HG02798 (cell line): Measurements from ENCODE around the gene APOA4.
"Not testable (repeated sequence)": the region's sequence is repeated elsewhere in the genome, so short reads cannot be mapped to it uniquely, and the experiment has no call there.

Experiments used
- ATAC-seq: cut with Tn5 transposase; IDR thresholded peaks from one replicate; pipeline ENCODE4 v1.9.1; 2021; ENCODE audit warnings: mild to moderate bottlenecking; ENCODE audit not compliant: unreplicated experiment, poor library complexity

The APOA4 gene

DNA sequence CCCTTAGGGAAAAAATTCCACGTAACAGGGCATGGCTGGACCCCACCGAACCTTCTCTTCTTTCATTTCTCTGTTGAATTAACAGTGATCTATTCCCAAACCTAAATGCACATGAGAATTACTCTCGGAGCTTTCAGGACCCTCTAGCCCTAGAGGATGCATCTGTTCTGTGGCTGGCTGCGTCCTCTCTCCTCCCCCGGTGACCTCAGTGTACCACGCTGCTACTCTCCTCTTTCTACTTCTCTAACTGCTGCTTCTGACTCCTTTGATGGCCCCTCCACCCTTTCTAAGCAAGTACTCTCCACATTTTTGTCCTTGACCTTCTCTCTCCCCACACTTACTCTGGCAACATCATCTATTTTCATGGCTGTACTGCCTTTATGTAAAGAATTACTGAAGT, 26.4 kb upstream of the APOA4 start:
- ATAC-seq = no peak

DNA sequence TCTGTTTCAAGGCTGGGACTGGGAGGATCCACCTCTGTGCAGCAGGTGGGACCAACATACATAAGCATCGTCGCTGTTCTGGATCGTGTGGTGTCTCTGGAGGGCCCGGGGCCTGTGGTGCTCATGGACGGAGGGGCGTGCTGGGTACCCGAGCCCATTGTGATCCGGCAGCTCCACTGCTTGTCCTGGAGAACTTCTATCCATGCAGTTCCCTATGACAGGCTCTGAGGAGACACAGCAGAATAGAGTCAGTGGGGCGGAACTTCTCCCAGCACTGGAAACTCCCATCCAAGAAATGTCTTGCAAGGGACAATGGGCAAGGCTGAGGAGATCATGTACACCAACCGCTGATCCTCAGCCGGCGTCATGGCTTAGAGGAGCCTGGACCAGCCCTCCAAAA, 26.0 kb upstream of the APOA4 start:
- ATAC-seq = no peak

DNA sequence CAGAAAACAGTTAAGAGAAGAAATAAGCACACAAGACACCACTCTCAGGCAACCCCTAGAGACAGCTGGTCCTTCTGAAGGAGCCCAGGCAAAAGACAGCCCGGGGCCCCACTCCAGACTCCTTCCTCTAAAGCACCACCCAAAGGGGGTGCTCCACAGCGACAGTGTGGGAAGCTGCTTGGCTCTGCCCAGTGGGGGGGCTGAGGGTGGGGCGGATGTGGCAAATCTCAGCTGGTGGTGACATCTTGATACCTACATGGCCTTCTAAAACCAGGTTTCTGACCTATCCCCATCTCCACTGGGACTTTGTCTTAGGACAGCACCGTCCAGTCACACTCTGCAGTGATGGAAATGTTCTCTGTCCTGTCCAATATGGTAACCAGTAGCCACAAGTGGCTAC, 24.5 kb upstream of the APOA4 start:
- no peak for ATAC-seq

DNA sequence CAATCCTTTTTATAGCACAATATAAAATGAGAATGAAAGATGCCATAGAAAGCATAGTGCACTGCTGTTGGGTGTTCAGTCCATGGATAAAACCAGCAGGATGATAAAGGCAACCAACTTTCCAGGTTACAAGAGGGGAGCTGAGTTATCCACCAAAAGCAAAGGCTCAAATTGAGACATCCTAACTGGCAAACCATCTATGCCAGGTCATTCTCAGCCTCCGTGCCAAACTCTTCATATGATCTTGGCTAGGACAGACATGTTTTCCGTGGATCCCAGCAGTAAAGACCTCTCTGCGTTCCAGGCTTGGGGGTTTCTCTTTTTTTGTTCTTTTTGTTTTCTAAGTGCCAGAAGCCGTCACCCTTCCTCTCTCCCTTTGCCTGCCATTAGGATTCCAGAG, 21.6 kb upstream of the APOA4 start:
- no peak for ATAC-seq

DNA sequence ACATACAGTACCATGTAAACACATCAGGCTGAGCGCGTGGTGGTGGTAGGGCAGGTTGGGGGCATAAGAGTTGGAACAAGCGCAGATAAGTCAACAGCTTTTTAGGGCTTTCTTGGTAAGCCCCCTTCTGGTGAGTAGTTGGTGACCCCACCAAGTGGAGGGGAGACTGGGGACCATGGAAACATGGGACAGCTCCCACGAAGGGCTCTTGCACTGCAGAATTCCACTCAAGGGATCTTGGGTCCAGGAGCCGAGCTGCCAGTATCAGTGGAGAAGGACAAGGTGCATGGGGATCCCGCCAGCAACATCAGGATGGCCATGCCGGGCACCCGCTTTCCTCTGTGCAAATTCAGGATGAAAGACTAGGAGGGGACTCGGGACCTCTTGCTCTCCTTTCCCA, 20.6 kb upstream of the APOA4 start:
- ATAC-seq = no peak

DNA sequence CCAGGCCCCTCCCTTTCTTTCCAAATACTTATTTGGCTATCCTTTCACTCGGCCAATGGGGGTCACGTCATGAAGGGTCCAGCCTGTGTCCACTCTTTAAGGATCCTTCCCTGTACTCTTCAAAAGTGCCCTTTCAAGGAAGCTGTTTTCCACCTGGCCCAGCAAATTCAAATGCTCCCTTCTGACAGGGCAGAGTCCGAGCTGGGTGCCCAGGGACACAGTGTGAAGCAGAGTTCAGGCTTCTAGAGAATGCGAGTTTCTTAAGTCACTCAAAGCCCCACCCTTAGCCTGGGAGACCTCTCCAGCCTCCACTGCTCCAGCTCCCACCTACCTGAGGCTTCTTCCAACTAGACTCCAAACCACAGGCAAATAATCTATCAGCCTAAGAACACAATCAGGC, 19.8 kb upstream of the APOA4 start:
- ATAC-seq = no peak

DNA sequence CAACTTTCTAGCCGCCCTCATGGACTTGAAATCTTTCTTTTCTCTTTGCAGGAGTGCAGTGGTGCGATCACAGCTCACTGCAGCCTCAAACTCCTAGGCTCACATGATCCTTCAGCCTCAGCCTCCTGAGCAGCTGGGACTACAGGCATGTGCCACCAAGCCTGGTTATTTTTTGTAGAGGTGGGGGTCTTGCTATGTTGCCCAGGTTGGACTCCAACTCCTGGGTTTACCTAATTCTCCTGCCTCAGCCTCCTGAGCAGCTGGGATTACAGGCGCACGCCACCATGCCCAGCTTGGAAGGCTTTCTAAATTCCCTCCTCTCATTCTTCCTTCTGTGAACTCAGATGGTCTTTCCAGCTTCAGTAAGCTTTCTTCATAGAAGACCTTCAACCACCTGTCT, 19.0 kb upstream of the APOA4 start:
- ATAC-seq = no peak

DNA sequence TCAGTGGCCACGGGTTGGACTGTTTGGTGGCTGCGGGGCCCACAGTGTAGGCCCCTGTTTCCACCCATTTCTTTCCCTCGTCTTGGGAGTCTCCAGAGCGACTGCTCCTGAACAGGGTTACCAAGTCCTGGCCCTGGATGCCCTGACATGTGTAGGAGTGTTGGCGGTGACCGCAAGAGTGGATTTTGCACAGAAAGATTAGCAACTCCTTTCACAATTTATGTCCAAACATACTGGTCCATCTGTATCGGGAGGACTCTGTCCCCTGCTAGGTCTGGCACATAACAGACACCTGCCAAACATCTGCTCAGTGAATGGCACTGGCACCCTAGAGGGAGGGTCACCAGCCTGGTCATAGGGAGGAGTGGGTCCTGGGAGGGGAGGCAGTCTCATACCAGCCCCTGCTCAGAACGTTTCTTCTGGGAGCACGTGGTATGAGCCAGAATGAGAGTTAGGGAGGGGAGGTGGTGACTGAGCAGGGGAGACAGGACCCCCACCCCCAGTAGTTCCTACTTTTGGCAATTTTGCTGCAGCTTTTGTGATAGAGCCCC, 17.7 kb upstream of the APOA4 start:
- ATAC-seq = no peak

DNA sequence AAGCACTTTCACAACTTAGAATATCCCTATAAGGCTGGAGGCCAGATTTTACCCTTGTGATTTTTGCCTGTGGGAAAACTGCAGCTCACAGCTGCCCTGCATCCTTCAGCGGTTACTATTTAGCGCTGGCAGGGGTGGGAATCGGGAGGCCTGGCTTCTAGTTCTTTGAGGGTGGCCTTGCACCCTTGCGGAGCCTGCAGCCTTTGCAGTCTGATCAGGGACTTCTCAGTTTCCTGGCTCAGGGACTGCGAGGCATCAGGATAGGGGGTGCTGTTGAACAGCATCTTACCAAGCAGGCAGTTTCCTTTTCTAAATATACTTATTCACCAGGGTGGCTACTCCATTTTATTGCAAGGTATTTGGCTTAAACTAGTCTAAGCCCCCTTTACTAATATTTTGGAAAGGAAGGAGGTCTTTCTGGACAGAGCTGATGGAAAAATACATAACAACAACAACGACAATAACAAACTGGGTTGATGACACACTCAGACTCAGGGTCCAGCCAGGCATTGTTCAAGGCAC, 17.2 kb upstream of the APOA4 start:
- no peak for ATAC-seq

DNA sequence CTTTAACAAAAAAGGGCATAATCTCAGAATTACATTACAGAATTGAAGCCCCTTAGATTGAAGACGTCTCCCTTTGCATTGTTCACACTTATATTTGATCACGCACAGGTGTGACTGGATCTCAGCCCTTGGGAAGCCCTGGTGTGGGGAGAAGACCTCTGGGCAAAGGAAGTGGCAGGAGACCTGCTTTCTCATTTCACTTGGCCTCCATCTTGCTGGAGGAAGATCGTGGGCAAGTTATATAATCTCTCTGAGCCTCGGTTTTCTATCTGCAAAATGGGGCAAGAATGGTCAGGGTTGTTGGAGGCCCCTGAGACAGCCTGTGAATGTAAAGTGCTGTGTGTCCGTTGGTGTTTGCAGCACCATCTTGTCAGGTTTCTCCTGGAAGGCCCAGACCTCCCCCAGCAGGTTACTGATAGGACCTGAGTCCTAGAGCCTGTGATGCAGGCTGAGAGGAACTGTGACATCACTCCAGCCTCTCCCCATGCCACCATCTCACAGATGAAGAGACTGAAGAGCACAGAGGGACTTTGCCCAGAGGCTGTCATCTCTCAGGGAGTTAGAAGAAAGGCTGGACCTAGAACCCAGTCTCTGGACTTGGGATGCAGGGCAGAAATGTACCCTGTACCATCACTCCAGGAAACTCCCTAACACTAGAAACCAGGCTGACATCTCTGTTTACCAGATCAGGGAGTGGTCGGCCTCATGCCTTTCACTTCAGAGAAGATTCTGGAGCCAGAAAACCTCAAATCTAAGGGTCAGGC, 15.4 kb upstream of the APOA4 start:
- ATAC-seq = no peak

DNA sequence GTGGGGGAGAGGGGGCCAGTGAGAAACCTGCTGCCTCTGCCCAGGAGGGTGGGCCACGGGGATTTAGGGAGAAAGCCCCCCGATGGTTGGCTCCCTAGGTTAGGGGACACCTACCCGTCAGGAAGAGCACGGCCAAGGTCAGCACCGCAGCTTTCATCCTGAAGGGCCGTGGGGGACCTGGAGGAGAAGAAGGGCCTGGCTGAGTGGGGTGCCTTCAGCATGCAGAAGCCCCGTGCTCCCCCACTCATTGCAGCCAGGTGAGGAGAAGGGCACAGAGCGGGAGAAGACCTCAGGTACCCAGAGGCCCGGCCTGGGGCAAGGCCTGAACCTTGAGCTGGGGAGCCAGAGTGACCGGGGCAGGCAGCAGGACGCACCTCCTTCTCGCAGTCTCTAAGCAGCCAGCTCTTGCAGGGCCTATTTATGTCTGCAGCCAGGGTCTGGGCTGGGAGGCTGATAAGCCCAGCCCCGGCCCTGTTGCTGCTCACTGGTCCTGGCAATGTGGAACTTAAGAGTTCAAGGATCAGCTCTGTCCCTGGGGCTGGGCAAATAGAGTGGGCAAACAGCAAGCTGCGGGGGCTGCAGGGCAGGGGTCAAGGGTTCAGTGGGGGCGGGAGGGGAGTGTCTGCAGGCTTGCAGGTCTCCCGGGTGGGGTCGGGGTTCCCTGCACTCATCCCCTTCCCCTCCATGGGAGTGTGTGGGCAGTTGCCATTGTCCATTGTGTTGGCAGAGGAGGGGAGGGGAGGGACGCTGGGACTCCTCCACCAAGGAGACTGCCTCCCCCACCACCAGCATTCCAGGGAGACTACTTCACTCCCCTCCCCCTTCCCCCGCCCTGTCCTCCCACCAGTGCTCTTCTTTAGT, 14.4 kb upstream of the APOA4 start, which contains the start of gene APOA1:
Gene APOA1, minus strand, starts transcription at position 392 of the 861 bp plus-strand sequence. Its CDS starts 235 bp downstream, at position 157.
- ATAC-seq = no peak

DNA sequence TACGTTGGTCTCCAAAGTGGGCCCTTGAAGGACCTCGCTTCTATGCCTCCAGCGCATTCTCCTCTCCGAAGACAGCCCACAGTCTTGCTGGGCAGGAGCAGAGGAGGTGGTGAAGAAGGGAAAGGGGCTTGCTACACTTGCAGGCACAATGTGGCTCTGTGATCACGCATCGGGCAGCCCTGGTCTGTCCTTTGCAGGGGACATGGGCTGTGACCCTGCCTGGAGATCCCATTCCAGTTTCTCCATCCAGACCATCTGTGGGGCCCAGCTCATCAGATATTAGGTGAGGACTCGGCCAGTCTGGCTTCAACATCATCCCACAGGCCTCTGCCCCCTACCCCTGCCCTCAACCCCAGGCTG, 13.5 kb upstream of the APOA4 start:
- no peak for ATAC-seq

DNA sequence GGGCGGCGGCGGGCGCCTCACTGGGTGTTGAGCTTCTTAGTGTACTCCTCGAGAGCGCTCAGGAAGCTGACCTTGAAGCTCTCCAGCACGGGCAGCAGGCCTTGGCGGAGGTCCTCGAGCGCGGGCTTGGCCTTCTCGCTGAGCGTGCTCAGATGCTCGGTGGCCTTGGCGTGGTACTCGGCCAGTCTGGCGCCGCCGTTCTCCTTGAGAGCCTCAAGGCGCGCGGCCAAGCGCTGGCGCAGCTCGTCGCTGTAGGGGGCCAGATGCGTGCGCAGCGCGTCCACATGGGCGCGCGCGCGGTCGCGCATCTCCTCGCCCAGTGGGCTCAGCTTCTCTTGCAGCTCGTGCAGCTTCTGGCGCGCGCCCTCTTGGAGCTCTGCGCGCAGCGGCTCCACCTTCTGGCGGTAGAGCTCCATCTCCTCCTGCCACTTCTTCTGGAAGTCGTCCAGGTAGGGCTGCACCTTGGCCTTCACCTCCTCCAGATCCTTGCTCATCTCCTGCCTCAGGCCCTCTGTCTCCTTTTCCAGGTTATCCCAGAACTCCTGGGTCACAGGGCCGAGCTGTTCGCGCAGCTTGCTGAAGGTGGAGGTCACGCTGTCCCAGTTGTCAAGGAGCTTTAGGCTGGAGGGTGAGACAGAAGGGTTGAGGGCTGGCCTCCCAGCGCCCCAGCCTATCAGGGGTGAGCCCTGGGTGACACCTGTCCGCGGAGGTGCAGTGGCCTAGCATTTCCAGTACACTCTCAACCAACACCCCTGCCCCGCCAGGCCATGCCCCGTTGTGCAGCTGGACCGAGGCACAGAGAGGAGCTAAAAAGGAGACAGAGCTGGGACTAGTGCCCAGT, 12.9 kb upstream of the APOA4 start:
- ATAC-seq = peak; percentile 82

DNA sequence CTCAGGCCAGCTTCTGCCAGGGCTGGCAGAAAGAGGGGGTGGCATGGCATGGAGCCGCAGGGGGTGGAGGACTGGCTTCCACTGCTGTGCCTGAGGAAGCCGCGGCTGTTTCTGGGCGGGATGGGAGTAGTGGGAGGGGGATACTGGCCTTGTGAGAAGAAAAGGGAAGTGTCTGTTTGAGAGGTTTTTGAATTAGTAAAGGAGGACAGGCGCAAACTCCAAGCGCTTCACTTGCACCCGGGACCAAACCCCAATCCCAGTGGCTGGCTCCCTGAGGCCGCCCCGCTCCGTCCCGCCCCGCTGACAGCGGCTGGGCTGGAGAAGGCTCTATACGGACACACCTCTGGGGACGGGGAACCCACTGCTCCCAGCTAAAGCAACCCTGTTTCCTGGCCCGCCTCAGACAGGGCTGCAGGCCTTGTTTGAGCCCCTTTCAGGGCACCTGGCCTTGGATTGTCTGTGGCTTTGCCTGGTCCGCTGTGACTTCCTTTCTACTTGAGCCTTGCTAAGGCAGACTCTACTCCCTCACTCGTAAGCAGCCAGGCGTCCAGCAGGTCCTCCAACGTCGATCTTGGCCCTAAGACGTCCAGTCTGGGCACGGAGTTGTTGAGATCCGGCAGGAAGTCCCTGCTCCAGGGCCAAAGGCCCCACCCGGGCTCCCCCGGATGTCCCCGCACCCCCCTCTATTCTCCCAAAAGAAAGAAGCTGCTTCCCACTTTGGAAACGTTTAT, 12.1 kb upstream of the APOA4 start:
- ATAC-seq = peak; percentile 9

DNA sequence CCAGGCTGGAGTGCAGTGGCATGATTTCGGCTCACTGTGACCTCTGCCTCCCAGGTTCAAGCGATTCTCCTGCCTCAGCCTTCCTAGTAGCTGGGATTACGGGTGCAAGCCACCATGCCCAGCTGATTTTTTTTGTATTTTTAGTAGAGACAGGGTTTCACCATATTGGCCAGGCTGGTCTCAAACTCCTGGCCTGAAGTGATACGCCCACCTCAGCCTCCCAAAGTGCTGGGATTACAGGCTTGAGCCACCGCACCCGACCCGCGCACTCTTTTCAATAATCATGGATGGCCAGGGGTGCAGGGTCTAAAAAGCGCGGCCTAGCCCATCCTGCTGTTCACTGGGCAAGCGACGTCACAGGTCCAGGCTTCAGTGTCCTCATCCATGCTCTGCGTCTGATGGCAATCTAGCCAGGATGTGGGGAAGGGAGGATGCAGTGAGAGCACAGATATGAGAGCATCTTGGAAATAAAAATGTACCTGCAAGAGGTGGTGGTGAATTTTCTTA, 11.5 kb upstream of the APOA4 start:
- ATAC-seq = not testable (repeated sequence)

DNA sequence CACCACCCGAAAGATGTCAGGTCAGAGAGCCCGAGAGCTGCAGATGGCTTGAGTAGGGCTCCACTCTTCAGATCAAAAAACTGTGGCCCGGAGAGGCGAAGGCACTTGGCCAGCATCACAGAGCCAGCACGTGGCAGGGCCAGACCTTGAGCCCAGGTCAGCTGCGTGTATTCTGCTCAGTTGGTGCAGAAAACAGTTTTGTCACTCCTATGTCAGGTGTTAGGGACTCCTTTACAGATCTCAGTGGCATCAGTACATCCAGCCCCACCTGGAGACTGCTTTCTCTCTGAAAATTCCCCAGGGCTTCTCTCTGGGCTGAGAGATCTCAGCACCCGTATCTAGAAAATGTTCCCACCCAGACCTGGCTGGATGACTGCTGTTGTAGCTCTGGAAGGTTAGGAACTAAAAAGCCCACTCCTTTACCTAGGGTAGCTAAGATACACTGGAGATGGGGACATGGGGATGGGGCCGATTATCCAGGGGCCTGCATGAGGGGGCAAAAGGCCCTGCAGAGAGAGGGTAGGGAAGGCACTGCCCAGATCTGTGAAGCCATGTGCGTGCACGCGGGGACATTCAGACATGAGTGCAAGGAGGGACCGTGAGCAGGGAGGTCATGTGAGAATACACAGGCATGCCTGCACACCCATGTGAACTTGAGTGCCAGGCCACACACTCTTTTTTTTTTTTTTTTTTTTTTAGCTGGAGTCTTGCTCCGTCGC, 10.9 kb upstream of the APOA4 start:
- ATAC-seq = no peak

DNA sequence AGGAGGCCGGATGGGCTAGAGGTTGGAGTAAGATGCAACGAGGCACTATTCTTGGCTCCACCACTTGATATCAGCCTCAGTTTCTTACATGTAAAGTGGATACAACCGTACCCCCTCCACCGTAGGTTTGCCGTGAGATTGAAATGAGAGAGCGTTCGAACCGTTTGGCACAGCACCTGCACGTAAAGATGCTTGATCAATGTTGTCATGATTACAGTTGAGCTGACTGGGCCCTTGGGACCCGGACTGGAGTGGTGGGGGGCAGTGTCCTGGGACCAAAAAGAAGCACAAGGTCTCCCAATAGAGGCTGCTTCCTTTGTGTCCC, 10.3 kb upstream of the APOA4 start:
- ATAC-seq = no peak

DNA sequence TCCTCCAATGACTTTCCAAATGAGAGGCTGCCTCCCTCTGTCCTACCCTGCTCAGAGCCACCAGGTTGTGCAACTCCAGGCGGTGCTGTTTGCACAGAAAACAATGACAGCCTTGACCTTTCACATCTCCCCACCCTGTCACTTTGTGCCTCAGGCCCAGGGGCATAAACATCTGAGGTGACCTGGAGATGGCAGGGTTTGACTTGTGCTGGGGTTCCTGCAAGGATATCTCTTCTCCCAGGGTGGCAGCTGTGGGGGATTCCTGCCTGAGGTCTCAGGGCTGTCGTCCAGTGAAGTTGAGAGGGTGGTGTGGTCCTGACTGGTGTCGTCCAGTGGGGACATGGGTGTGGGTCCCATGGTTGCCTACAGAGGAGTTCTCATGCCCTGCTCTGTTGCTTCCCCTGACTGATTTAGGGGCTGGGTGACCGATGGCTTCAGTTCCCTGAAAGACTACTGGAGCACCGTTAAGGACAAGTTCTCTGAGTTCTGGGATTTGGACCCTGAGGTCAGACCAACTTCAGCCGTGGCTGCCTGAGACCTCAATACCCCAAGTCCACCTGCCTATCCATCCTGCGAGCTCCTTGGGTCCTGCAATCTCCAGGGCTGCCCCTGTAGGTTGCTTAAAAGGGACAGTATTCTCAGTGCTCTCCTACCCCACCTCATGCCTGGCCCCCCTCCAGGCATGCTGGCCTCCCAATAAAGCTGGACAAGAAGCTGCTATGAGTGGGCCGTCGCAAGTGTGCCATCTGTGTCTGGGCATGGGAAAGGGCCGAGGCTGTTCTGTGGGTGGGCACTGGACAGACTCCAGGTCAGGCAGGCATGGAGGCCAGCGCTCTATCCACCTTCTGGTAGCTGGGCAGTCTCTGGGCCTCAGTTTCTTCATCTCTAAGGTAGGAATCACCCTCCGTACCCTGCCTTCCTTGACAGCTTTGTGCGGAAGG, 9.5 kb upstream of the APOA4 start:
- no peak for ATAC-seq
